ENCODE data around the gene BAIAP2L1.
"Not testable (repeated sequence)": the region's sequence is repeated elsewhere in the genome, so short reads cannot be mapped to it uniquely, and the experiment has no call there.

The BAIAP2L1 gene

GRCh38 chr7:98400542-98401340 lies at the start of gene BAIAP2L1:
Gene BAIAP2L1, minus strand, starts transcription at chr7:98401090. Its CDS starts 238 bp downstream, at chr7:98400852.
- peak; percentile 85 for DNase-seq (ENCODE audit: low spot score)

GRCh38 chr7:98448766-98449165 lies 47.9 kb upstream of the BAIAP2L1 start:
- DNase-seq (ENCODE audit: low spot score) = no peak

GRCh38 chr7:98440992-98441391 lies 40.1 kb upstream of the BAIAP2L1 start:
- DNase-seq (ENCODE audit: low spot score) = not testable (repeated sequence)

GRCh38 chr7:98439484-98439883 lies 38.6 kb upstream of the BAIAP2L1 start:
- no peak for DNase-seq (ENCODE audit: low spot score)

- DNase-seq (ENCODE audit: low spot score) = no peak
Measured at GRCh38 chr7:98434087-98434486, 33.2 kb upstream of the BAIAP2L1 start.

GRCh38 chr7:98429799-98430198 lies 28.9 kb upstream of the BAIAP2L1 start:
- no peak for DNase-seq (ENCODE audit: low spot score)

GRCh38 chr7:98423043-98423442 lies 22.2 kb upstream of the BAIAP2L1 start:
- DNase-seq (ENCODE audit: low spot score) = no peak

GRCh38 chr7:98420966-98421612 lies 20.2 kb upstream of the BAIAP2L1 start:
- peak; percentile 50 for DNase-seq (ENCODE audit: low spot score)

GRCh38 chr7:98419988-98420387 lies 19.1 kb upstream of the BAIAP2L1 start:
- not testable (repeated sequence) for DNase-seq (ENCODE audit: low spot score)

- DNase-seq (ENCODE audit: low spot score) = not testable (repeated sequence)
Measured at GRCh38 chr7:98419316-98419691, 18.4 kb upstream of the BAIAP2L1 start.

GRCh38 chr7:98418636-98419315 lies 17.9 kb upstream of the BAIAP2L1 start:
- peak; percentile 14 for DNase-seq (ENCODE audit: low spot score)

GRCh38 chr7:98418271-98418635 lies 17.4 kb upstream of the BAIAP2L1 start:
- DNase-seq (ENCODE audit: low spot score) = no peak

- not testable (repeated sequence) for DNase-seq (ENCODE audit: low spot score)
Measured at GRCh38 chr7:98417604-98418270, 16.8 kb upstream of the BAIAP2L1 start.

GRCh38 chr7:98414205-98414900 lies 13.5 kb upstream of the BAIAP2L1 start:
- no peak for DNase-seq (ENCODE audit: low spot score)

GRCh38 chr7:98413655-98414054 lies 12.8 kb upstream of the BAIAP2L1 start:
- not testable (repeated sequence) for DNase-seq (ENCODE audit: low spot score)

- no peak for DNase-seq (ENCODE audit: low spot score)
Measured at GRCh38 chr7:98409843-98410242, 9.0 kb upstream of the BAIAP2L1 start.

- DNase-seq (ENCODE audit: low spot score) = not testable (repeated sequence)
Measured at GRCh38 chr7:98408146-98408545, 7.3 kb upstream of the BAIAP2L1 start.

GRCh38 chr7:98406827-98407226 lies 5.9 kb upstream of the BAIAP2L1 start:
- no peak for DNase-seq (ENCODE audit: low spot score)

- DNase-seq (ENCODE audit: low spot score) = no peak
Measured at GRCh38 chr7:98404840-98405239, 4.0 kb upstream of the BAIAP2L1 start.

- no peak for DNase-seq (ENCODE audit: low spot score)
Measured at GRCh38 chr7:98399890-98400541, 874 bp downstream of the BAIAP2L1 start.

GRCh38 chr7:98399462-98399861 lies 1.4 kb downstream of the BAIAP2L1 start:
- no peak for DNase-seq (ENCODE audit: low spot score)

Measured in CD4-positive, alpha-beta T cell treated with Interleukin-2 at 100 ng/mL for 4 hours (primary cell).